Activated CD8-positive, alpha-beta memory T cell treated with anti-CD3 and anti-CD28 coated beads for 36 hours (primary cell): Measurements from ENCODE around the gene THAP6. TPM values are rescaled to one million over a fixed set of nuclear protein-coding genes. Genes with fewer than 3 reads are reported as not detected.
"Not testable (repeated sequence)": the region's sequence is repeated elsewhere in the genome, so short reads cannot be mapped to it uniquely, and the experiment has no call there.

ENCODE experiments used
- CTCF ChIA-PET: fragments of 350-600 bp; sonication (Branson Sonifier 250); formaldehyde crosslinking; loops from one replicate; lab custom pipeline; 2021; ENCODE audit warnings: antibody characterized with exemption; lab: Charles Lee
- POLR2A ChIA-PET: fragments of 350-600 bp; sonication (Branson Sonifier 250); formaldehyde crosslinking; loops from one replicate; lab custom pipeline; 2021; ENCODE audit warnings: antibody characterized with exemption; lab: Charles Lee
- total RNA-seq, 2 experiments: library from RNA; stranded (reverse); gene quantifications; one replicate each; pipeline ENCODE4 v1.2.3, GENCODE V29; 2021

THAP6 gene, protein sequence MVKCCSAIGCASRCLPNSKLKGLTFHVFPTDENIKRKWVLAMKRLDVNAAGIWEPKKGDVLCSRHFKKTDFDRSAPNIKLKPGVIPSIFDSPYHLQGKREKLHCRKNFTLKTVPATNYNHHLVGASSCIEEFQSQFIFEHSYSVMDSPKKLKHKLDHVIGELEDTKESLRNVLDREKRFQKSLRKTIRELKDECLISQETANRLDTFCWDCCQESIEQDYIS
- total RNA-seq: 10 to 100 TPM; 20.1 to 20.8 TPM

DNA sequence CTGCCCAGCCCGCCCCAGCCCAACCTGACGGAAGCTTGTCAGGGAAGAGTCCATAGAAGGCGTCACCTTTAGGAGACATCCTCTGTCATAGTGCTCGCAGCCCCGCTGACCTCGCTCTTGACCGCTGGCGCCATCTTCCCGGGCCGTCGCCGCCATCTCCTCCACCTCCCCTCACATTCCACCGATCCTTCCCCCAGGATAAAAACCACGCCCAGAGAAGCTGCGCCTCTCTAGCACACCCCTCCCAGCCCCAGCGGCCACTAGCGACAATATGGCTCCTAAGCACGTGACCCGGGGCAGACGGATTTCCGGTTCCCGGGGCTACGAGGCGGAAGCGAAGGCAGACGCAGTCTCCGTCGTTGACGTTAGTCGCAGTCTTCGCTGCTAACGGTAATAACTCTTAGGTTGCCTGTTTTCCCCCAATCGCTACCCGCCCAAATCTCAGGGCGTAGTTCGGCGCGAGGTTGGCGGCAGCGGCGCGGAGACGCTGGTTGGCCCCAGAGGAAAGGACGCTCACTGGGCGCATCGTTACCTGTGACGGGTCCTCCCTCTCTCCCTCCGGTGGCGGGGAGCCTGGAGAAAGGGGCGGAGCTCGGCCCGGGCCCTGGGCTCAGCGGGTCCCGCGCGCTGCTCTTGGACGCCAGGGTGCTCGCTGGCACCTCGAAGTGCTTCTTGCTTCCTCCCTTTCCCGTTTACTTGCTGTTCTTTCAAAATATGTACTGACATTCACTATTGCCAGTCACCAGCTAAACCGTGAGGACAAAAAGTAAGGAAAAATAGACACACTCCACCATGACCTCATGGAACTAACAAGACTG, at the start of gene THAP6, which contains the start of gene RCHY1:
Gene THAP6 (plus strand): TSS at position 343 of the 818 bp plus-strand sequence. CDS start 980 bp downstream, outside the sequence.
Gene RCHY1 (minus strand): TSS at position 273 of the 818 bp plus-strand sequence. CDS start 117 bp downstream, at position 156.
- ChIA-PET POLR2A (interaction anchor here (0.8 to 1.2 kb wide), 2 partner anchors 19 to 139 kb away, joined by 3 read pairs; no protein-coding TSS in a partner anchor), CTCF (interaction anchor here (0.6 to 1.0 kb wide), 3 partner anchors 57 to 145 kb away, joined by 3 to 4 read pairs (median 4); no protein-coding TSS in a partner anchor)

DNA sequence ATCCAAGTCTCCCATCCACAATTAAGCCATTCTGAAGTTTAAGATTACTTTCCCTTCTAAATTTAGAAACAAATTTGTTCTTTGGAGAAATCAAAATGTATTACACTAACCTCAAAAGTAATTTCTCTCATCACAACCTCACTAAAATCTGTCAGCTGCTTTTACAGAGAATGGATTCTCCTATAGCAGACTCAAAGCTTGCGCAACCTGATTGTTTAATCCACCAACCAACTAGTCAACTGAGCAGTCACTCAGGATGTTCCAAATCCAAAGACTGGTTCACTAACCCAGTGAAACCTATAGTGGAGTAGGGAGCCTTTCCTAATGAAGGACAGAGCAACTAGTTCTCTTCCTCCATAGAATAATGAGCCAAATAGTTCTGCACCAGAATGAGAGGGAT, 44.4 kb upstream of the THAP6 start:
- POLR2A ChIA-PET: no interaction called here
- CTCF ChIA-PET: no interaction called here

DNA sequence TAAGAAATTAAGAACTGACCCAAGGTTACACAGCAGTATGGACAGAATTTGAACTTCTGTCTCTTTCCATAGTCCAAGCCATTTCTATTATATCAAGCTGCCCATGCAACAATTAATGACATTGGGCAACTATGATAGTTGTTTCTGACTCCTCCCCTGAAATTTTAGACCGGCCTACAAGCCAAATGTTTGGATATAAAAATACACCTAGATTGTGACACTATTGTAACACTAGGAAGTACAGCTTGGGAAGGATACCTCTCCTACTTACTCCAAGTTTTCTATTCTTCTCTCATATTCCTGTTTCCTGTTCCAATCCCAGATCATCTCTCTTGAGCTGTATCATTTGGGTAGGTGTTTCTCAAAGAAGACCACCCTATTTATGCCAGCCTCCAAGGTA, 43.5 kb upstream of the THAP6 start:
- CTCF ChIA-PET: no interaction called here
- POLR2A ChIA-PET: no interaction called here

DNA sequence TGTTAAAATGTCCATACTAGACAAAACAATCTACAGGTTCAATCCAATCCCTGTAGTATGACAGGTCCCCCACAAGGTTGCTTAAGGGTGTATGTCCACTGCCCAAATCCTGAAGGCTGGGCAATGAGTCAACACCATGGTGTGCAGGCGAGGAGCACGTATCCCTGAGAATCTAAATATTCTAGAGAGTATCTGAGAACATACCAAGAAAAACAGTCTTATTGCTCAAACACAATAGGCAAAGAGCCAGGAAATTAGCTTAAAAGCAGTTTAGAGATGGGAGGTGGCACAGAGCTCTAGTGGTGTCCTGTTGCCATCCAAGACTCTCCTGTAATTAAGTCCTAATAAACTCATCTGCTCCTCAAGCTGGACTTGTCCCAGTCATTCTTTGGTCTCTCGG, 37.1 kb upstream of the THAP6 start:
- POLR2A ChIA-PET: no interaction called here
- CTCF ChIA-PET: no interaction called here

DNA sequence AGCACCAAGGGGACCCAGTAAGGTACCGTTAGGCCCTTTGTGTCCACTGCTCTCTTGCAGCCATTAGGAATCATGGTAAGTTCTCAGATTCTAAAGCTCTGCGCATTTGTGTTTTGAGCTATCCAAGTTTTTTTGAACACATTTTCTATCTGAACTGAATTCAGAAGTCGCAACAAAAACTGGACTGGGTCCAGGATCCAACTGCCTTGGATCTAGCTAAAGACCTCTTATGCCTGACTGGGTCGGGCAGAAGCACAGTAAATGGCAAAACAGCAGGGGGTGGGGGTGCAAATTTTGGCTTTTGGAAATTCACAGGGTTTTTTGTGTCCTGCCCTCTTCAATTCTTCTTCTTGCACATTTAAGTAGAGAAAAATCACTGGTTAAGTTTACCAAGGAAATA, 30.1 kb upstream of the THAP6 start:
- POLR2A ChIA-PET: no interaction called here
- CTCF ChIA-PET: interaction anchor here (0.6 kb wide), 1 partner anchor 126 kb away, joined by 3 read pairs; no protein-coding TSS in a partner anchor

DNA sequence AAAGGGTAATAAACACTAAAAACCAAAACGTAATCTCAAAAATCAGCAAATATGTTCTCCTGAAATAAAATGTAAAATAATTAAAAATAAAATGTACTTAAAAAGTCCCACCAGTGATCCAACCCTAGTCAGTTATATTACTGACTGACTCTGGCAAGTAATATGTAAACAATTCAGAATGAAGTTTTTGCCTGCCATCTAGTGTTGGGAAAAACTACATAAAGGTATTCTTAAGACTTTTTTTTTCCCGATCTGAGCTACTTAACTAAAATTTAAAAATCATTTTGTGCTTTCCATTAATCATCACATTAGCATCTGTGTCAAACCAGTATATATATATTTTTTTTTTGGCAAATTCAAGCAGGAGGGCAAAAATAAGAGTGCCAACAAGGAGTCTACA, 24.1 kb upstream of the THAP6 start:
- ChIA-PET POLR2A (no interaction called here), CTCF (no interaction called here)

DNA sequence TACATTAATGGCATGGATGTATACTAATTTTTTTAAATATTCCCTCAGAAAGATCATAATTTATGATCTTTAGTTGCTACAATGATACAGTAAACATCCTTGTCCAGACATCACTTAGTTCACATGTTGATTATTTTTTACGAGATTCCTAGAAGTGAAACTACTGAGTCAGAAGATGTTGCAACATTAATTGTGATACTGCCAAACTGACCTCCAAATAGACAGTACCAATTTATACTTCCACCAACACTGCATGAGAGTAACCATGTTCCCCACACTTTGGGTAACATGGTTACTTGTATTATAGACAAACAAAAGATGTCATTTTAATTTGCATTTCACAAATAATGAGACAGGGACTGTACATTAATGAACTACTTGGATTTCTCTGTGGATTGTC, 19.7 kb upstream of the THAP6 start:
- CTCF ChIA-PET: interaction anchor here (0.5 kb wide), 1 partner anchor 379 kb away, joined by 3 read pairs; no protein-coding TSS in a partner anchor
- POLR2A ChIA-PET: no interaction called here

DNA sequence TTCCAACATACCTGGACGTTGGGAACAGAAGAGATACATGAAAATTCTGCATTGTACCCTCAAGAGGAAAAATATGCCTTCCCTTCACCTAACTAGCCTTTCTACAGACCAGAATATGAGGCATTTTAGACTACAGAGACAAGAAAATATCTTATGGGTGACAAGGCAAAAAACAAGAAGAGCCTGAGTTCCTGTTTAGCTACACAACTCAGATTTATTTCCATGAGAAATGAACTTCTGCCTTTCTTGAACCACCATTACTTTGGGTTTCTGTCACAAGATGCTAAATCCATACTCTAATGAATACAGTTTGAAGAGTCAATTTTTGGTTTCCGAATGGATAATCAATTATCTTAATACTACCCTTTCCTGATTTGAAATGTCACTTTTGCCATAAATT, 18.8 kb upstream of the THAP6 start:
- CTCF ChIA-PET: no interaction called here
- POLR2A ChIA-PET: interaction anchor here (1.0 kb wide), 1 partner anchor 19 kb away, joined by 3 read pairs; the partner anchor contains the start of genes RCHY1 and THAP6

DNA sequence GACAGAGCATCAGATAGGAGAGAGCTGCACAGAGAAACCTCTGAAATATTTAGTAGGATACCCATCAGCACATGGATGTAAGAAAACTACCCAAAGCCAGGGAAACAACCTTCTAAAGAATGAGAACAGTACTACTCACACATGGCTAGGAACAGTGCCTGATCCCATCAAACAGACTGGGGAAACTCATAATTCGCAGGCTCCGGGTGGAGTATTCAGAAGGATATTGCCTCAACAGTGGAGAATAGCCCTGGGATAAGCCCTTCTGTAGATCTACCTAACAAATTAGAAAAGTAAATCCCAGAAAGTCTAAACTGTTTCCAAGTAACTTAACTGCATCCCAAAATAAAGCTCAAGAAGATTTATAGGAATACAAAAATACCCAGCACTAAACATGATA, 17.9 kb upstream of the THAP6 start:
- CTCF ChIA-PET: no interaction called here
- POLR2A ChIA-PET: no interaction called here

DNA sequence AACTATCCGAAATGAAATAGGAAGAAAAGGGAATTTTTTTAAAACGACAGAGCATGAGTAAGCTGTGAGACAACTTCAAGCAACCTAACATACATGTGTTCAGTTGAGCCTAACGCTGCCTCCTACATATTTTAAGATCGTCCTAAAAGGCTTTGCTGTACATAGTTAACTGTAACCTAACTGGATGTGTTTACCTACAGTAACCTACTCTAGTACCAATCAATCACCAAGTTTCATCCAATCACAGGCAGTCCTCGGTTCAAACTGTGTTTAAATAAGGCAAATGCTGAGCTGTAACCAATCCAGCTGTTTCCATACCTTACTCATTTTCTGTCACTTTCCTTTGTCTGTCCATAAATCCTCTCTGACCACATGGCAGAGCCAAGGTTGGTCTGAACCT, 17.1 kb upstream of the THAP6 start:
- POLR2A ChIA-PET: interaction anchor here (0.6 to 0.7 kb wide), 2 partner anchors 16 to 562 kb away, joined by 3 read pairs; no protein-coding TSS in a partner anchor
- CTCF ChIA-PET: no interaction called here

DNA sequence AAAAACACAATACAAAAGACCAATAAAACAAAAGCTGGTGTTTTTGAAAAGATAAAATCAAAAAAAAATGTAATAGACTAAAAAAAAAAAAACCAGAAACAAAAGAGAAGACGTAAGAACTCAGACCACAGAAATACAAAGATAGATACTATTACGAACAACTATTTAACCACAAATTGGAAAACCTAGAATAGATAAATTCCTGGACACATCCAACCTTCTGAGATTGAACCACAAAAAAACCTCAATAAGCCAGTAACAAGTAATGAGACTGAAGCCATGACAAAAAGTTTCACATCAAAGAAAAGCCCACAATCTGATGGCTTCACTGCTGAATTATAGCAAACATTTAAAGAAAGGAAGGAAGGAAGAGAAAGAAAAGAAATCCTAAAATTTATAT, 16.2 kb upstream of the THAP6 start:
- CTCF ChIA-PET: no interaction called here
- POLR2A ChIA-PET: interaction anchor here (0.7 kb wide), 1 partner anchor 15 kb away, joined by 3 read pairs; no protein-coding TSS in a partner anchor

DNA sequence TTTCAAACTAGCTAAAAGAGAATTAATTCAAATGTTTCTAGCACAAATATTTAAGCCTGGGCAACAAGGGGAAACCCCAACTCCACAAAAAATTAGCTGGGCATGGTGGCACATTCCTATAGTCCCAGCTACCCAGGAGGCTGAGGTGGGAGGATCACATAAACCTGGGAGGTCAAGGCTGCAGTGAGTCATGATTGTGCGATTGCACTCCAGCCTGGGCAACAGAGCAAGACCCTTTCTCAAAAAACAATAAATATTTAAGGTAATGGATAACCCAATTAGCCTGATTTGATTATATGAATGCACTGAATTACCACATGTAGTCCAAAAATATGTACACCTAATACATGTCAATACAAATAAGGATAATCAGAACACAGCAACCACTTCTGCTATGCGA, 14.4 kb upstream of the THAP6 start:
- ChIA-PET CTCF (no interaction called here), POLR2A (no interaction called here)

DNA sequence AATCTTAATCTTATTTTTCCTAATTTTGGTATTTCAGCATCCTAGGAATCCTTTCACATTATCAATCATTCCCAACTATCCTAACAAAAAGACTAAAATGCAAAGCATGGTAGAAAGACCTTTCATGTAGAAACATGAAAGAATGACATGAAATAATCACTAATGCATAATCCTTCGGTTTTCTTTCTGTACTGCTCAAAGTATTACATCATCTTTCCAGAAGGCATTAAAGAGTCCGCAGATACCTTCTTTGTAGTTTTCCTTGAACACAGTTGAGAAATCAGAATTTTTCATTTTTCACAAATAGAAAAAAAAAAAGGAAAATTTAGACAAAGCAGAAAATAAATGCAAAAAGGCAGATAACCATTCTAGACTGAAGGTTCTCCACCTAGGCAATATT, 11.6 kb upstream of the THAP6 start:
- POLR2A ChIA-PET: no interaction called here
- CTCF ChIA-PET: no interaction called here

DNA sequence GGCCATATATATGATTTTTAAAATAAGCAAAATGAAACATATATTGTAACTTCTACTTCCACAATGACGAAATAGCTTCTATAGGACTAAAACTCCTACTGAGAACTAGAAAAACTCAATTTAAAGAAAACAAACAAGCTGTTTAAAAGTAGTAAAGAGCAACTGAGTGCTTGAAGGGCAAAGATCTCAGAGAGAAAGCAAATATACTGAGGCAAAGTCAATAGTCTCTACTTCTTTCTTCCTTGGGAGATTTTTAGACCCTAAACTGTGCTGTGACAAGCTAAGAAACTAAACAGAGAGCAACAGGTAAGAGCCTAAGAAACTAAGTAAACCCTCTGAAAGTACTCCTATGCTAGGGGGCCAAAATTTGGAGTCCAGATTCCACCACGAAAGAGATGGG, 8.6 kb upstream of the THAP6 start:
- ChIA-PET CTCF (no interaction called here), POLR2A (no interaction called here)

DNA sequence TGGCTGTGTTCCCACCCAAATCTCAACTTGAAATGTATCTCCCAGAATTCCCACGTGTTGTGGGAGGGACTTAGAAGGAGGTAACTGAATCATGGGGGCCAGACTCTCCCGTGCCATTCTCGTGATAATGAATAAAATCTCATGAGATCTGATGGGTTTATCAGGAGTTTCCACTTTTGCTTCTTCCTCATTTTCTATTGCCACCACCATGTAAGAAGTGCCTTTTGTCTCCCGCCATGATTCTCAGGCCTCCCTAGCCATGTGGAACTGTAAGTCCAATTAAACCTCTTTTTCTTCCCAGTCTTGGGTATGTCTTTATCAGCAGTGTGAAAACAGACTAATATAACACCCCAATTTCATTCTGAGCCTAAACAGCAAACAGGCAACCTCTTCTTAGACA, 4.7 kb upstream of the THAP6 start:
- CTCF ChIA-PET, POLR2A ChIA-PET: not testable (repeated sequence)

DNA sequence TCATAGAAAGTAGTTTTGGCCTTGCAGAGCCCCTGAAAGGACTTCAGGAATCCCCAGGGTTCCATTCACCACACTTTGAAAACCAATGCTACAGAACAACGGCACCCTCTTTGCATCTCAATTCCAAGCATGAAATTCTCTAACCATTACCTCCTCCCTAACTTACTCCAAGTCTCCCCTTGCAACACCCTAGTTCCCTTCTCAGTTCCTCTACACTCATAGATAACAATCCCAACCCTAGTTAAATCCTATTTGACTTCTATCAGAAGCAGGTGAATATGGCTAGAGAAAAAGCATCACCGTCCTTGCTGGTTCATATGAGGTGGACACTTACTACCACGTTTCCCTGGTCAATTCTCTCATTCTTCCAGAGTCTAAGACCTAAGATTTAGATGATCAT, 2.4 kb upstream of the THAP6 start:
- ChIA-PET POLR2A (no interaction called here), CTCF (no interaction called here)

DNA sequence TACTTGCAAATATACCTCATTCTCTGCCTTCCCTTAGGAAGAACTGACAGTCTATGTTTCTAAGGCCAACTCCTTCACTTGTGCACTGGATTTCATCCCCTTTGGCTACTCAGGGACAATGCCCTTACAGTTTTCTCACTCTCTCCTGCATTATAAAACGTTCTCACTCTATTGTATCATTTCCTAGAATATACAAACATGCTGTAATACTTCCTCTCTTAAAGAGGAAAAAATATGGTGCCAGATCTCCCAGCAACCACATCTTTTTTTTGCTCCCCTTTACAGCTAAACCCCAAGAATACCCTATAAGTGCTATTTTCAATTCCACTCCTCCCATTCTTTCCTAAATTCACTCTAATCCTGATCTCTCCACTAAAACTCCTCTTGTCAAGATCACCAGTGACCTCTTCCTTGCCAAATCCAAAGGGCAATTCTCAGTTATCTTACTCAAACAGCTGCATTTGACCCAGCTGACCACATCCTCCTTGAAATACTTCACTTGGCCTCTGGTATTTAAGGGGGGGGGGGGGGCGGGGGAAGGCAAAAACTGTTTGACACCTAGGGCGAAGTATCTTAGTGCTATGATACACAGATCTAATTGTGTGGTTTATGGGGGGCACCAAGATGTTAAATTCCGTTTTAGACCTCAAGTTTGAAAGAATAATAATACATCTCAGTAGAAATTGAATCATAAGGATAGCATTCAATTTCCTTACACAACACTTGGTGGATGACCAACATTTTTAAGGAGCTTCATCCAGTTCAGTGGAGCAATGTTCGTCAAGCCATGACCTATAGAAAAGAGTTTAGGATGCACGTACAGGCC, 1.7 kb upstream of the THAP6 start:
- POLR2A ChIA-PET: interaction anchor here (1.0 kb wide), 1 partner anchor 15 kb away, joined by 3 read pairs; no protein-coding TSS in a partner anchor
- CTCF ChIA-PET: no interaction called here

DNA sequence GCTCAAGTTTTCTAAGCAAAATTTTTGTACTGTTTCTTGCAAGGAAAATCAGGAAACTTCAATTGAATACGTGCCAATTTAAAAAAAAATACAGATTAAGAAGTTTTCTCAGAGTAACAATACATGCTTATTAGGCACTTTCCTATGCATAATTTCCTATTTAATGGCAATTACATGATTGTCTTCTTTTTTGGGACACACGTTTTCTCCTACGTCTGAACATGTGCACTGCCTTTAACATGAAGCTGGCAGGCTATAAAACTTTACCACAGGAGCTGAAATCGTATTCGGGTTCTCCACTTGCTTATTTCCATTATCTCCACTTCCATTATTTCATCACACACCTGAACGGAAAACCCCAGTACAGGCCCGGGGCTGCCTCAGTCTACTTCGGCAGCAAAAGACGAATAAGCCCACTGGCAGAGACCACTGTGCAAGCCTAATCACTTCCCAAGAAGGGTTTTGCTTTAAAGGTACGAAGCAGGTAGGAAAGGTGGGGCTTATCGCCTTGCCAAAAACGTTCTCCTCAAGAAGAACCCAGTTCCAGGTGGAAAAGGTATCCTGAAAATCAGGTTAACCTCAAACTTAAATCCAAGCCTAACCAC, 645 bp upstream of the THAP6 start:
- ChIA-PET POLR2A (interaction anchor here (1.0 to 1.2 kb wide), 2 partner anchors 16 to 18 kb away, joined by 3 read pairs; no protein-coding TSS in a partner anchor), CTCF (no interaction called here)
